Tibial nerve (tissue), 4 donors: Measurements from ENCODE around the gene USP20. TPM values are rescaled to one million over a fixed set of nuclear protein-coding genes. Genes with fewer than 3 reads are reported as not detected.

Experiments used
- DNase-seq, 2 donors: peaks; one replicate each; pipeline ENCODE4 v3.0.0-alpha.2; 2019; ENCODE audit warnings: low spot score in 2 of 2
- H3K27ac ChIP-seq, 4 donors: fragments of 200-600 bp; sonication (generic) in 3 of 4; one replicate each; pipeline ENCODE4 v1.5.1; 2017 to 2019; ENCODE audit warnings: mild to moderate bottlenecking in 1 of 4
- H3K27me3 ChIP-seq, 2 donors: fragments of 200-600 bp; sonication (generic) in 1 of 2; one replicate each; pipeline versions ENCODE4 v1.5.1 to v1.6.0; 2017 to 2019
- H3K36me3 ChIP-seq, 3 donors: fragments of 200-600 bp; sonication (generic); one replicate each; pipeline ENCODE4 v1.5.1; 2018 to 2019
- H3K4me1 ChIP-seq, 4 donors: fragments of 200-600 bp; sonication (generic) in 3 of 4; one replicate each; pipeline ENCODE4 v1.5.1; 2017 to 2019
- H3K4me3 ChIP-seq, 4 donors: fragments of 200-600 bp; sonication (generic) in 3 of 4; one replicate each; pipeline ENCODE4 v1.5.1; 2017 to 2019; ENCODE audit warnings: mild to moderate bottlenecking in 1 of 4, moderate library complexity in 1 of 4
- H3K9me3 ChIP-seq, 4 donors: fragments of 200-600 bp; sonication (generic) in 3 of 4; one replicate each; pipeline ENCODE4 v1.5.1; 2017 to 2019
- EP300 ChIP-seq, 2 donors: sonication (generic); formaldehyde crosslinking; IDR thresholded peaks; one replicate each; pipeline ENCODE4 v1.6.1; 2017; ENCODE audit warnings: antibody characterized with exemption in 2 of 2, mild to moderate bottlenecking in 1 of 2
- POLR2A ChIP-seq, 2 donors: fragments of 450-650 bp; IDR thresholded peaks; one replicate each; pipeline ENCODE4 v1.6.1; 2017; ENCODE audit warnings: antibody characterized with exemption in 2 of 2, mild to moderate bottlenecking in 2 of 2, moderate library complexity in 2 of 2
- WGBS, 2 donors: methylation state at CpG; one replicate each; pipeline ENCODE4 v1.1.5; 2018; 5-methylcytosine and 5-hydroxymethylcytosine counted together
- total RNA-seq, 4 donors: library from RNA; depleted of rRNA; stranded (reverse); fragments of >200 nt; gene quantifications; one replicate each; pipeline ENCODE4 v1.1.0, GENCODE V29; 2016
- TF ChIP-seq, protein P1 (sequence below), 5 experiments: fragments of 200-600 bp in 3 of 5; fragments of 450-650 bp in 2 of 5; sonication (generic) in 3 of 5; IDR thresholded peaks; one replicate each; pipeline ENCODE4 v1.5.1; 2016 to 2019; ENCODE audit warnings: antibody characterized with exemption in 5 of 5, mild to moderate bottlenecking in 3 of 5, moderate library complexity in 2 of 5

USP20 gene
- total RNA-seq, 4 donors from 2014 or later = 20.1 to 50.1 (median 24.1) TPM

DNA sequence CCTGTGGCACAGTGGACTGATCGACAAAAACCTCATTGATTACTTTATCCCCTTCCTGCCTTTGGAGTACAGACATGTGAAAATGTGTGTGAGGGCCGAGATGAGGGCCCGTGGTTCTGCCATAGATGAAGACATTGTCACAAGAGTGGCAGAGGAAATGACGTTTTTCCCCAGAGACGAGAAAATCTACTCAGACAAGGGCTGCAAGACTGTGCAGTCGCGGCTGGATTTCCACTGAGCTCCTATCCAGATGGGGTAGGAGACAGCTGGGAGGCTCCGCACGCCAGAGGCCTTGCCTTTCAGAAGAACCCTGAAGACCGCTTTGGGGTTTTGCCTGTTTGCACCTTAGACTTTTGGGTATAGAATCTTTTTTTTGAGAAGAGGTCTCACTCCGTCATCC lies 25.9 kb upstream of the USP20 start:
- no peak for DNase-seq
- H3K9me3 ChIP-seq = no peaks in the 10 kb centered on the region
- peaks cover 0 to 93% (median 8%) of the 10 kb centered on the region in 3 donors for H3K36me3 ChIP-seq
- TF ChIP-seq, protein P1, sequence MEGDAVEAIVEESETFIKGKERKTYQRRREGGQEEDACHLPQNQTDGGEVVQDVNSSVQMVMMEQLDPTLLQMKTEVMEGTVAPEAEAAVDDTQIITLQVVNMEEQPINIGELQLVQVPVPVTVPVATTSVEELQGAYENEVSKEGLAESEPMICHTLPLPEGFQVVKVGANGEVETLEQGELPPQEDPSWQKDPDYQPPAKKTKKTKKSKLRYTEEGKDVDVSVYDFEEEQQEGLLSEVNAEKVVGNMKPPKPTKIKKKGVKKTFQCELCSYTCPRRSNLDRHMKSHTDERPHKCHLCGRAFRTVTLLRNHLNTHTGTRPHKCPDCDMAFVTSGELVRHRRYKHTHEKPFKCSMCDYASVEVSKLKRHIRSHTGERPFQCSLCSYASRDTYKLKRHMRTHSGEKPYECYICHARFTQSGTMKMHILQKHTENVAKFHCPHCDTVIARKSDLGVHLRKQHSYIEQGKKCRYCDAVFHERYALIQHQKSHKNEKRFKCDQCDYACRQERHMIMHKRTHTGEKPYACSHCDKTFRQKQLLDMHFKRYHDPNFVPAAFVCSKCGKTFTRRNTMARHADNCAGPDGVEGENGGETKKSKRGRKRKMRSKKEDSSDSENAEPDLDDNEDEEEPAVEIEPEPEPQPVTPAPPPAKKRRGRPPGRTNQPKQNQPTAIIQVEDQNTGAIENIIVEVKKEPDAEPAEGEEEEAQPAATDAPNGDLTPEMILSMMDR (IDR thresholded peaks at IDR 0.05) = no peak
- TF ChIP-seq EP300 (IDR thresholded peaks at IDR 0.05) (no peak), POLR2A (IDR thresholded peaks at IDR 0.05) (no peak)
- 82 to 87% methylated on average over 11 of the region's 11 CpGs for WGBS, 2 donors
- peaks cover 0 to 2% (median under 1%) of the 10 kb centered on the region in 4 donors for H3K4me1 ChIP-seq
- no peak overlapping the region for H3K4me3 ChIP-seq
- no peaks in the 10 kb centered on the region for H3K27me3 ChIP-seq
- H3K27ac ChIP-seq = no peak overlapping the region

DNA sequence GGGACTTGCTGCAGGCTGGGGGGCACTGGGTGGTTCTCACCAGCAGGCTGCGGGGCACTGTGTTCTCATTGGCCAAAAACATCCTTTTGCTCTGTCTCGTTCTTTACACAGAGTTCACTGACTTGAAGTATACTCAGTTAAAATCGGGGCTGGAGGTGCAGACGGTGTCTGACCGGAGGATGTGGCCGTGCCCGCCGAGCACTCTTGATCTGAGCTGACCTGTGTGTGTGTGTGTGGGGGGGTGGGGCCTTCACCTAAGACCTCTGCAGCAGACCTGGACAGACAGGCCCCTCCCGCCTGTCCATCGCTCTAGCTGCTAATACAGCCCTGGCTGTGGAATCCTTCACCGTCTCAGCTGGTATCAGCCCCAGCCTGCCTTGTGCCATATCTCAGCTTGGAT lies 25.1 kb upstream of the USP20 start:
- TF ChIP-seq, protein P1 (IDR thresholded peaks at IDR 0.05) = no peak
- TF ChIP-seq POLR2A (IDR thresholded peaks at IDR 0.05) (no peak), EP300 (IDR thresholded peaks at IDR 0.05) (no peak)
- Histone ChIP-seq H3K4me3 (no peak overlapping the region), H3K27me3 (no peaks in the 10 kb centered on the region), H3K27ac (no peak overlapping the region), H3K4me1 (no peaks in the 10 kb centered on the region), H3K36me3 (peaks cover 0 to 98% (median 8%) of the 10 kb centered on the region in 3 donors), H3K9me3 (no peaks in the 10 kb centered on the region)
- DNase-seq = no peak
- 88 to 92% methylated on average over 11 of the region's 11 CpGs for WGBS, 2 donors

DNA sequence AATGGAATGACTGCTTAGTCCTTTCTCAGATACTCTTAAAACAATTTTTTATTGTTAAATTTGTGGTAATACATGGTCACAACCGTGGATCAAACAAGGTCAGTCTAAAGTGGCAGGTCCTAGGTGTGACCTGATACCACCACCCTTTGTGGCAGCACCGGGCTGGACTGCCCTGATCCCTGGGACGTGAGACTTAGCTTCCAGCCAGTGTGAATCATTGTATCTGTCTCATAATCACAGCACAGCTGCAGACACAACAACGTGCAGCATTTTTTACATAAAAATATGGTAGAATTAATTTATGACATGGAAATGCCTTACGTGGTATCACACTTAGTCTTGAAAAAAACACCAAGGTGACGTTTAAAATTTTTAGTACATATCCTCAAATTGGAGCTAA lies 24.5 kb upstream of the USP20 start:
- H3K4me3 ChIP-seq = no peak overlapping the region
- H3K36me3 ChIP-seq = peaks cover 0 to 98% (median 8%) of the 10 kb centered on the region in 3 donors
- TF ChIP-seq EP300 (IDR thresholded peaks at IDR 0.05) = no peak
- TF ChIP-seq POLR2A (IDR thresholded peaks at IDR 0.05) = no peak
- TF ChIP-seq, protein P1 (IDR thresholded peaks at IDR 0.05) = no peak
- WGBS, 2 donors = 80 to 81% methylated on average over 6 of the region's 6 CpGs
- no peaks in the 10 kb centered on the region for H3K9me3 ChIP-seq
- no peak overlapping the region for H3K27ac ChIP-seq
- no peak for DNase-seq
- no peaks in the 10 kb centered on the region for H3K4me1 ChIP-seq
- no peaks in the 10 kb centered on the region for H3K27me3 ChIP-seq

DNA sequence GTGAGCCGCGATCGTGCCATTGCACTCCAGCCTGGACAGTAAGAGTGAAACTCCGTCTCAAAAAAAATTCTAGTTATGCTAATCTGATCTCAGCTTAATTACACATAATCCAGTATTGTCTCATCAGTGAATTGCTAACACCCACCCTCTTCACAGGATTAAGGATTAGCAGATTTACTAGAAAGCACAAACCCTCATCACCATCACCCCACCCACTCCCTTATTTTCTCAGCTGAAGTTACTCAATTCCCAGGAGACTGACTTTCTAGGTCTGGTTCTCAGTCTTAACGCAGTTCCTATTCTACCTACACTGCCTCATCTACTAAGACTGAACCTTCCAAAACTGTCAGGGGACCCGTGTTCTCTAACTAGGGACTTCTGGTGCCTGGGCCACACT lies 23.3 kb upstream of the USP20 start:
- TF ChIP-seq, protein P1 (IDR thresholded peaks at IDR 0.05) = no peak
- TF ChIP-seq EP300 (IDR thresholded peaks at IDR 0.05) (no peak), POLR2A (IDR thresholded peaks at IDR 0.05) (no peak)
- no peak for DNase-seq
- Histone ChIP-seq H3K36me3 (peaks cover 0 to 98% (median 8%) of the 10 kb centered on the region in 3 donors), H3K27ac (no peak overlapping the region), H3K27me3 (no peaks in the 10 kb centered on the region), H3K9me3 (no peaks in the 10 kb centered on the region), H3K4me1 (no peaks in the 10 kb centered on the region), H3K4me3 (no peak overlapping the region)
- WGBS, 2 donors = 81 to 84% methylated on average over 6 of the region's 6 CpGs

DNA sequence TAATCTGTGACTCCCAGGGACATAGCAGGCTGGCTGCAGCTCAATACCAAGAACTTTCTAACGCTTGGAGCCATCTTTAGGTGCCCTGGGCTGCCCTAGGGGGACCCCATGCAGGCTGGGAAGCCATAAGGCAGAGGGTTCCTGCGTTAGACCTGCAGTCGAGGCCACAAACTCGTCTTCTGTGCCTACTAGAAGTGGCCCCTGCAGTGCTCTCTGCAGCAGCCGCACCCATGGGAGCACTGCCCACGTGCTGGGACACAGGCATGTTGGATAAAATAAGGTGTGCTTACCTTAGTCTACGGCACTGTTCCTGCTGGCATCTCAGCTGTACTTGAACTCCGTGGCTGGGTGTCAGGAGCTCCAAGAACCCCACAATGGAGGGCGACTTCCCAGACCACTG lies 22.9 kb upstream of the USP20 start:
- Histone ChIP-seq H3K27me3 (no peaks in the 10 kb centered on the region), H3K9me3 (no peaks in the 10 kb centered on the region), H3K27ac (no peak overlapping the region), H3K4me1 (no peaks in the 10 kb centered on the region), H3K4me3 (no peak overlapping the region), H3K36me3 (peaks cover 0 to 98% (median 8%) of the 10 kb centered on the region in 3 donors)
- TF ChIP-seq POLR2A (IDR thresholded peaks at IDR 0.05) (no peak), EP300 (IDR thresholded peaks at IDR 0.05) (no peak)
- TF ChIP-seq, protein P1 (IDR thresholded peaks at IDR 0.05) = no peak
- DNase-seq = no peak
- 83 to 90% methylated on average over 9 of the region's 9 CpGs for WGBS, 2 donors
